B cell (primary cell): ENCODE results near the gene ZNF724.

Source experiments
- CTCF ChIP-seq: fragments of 200-600 bp; IDR thresholded peaks from one replicate; pipeline ENCODE4 v1.8.0; 2022; ENCODE audit warnings: antibody characterized with exemption, mild to moderate bottlenecking
- EZH2 ChIP-seq: IDR thresholded peaks from 2 replicates; pipeline ENCODE4 v1.6.1; 2012; ENCODE audit warnings: borderline replicate concordance, low read depth, mild to moderate bottlenecking, moderate library complexity, low read length; ENCODE audit not compliant: insufficient read depth, poor library complexity, severe bottlenecking

- TF ChIP-seq CTCF, result no peak
- TF ChIP-seq EZH2, result no peak
These were observed 66.9 kb downstream of the ZNF724 start for GRCh38 chr19:23183251-23183650.
